Prostate gland (tissue), 2 donors: ENCODE data around the gene QSOX1. TPM values are rescaled to one million over a fixed set of nuclear protein-coding genes. Genes with fewer than 3 reads are reported as not detected.

Source experiments
- DNase-seq: peaks from one replicate; pipeline ENCODE4 v3.0.0-alpha.2; 2019; ENCODE audit warnings: low spot score
- H3K27ac ChIP-seq, 2 donors: fragments of 200-600 bp; sonication (generic); 2 replicates each; pipeline ENCODE4 v1.5.1; 2017 to 2019
- H3K27me3 ChIP-seq: fragments of 200-600 bp; sonication (generic); replicated peaks from 2 replicates; pipeline ENCODE4 v1.5.1; 2019; ENCODE audit not compliant: insufficient read depth
- H3K36me3 ChIP-seq, 2 donors: fragments of 200-600 bp; sonication (generic); 1 replicate in 1 of 2; 2 replicates in 1 of 2; pipeline versions ENCODE4 v1.5.1 to v1.8.1; 2017 to 2019
- H3K4me1 ChIP-seq: fragments of 200-600 bp; sonication (generic); replicated peaks from 2 replicates; pipeline ENCODE4 v1.5.1; 2019
- H3K4me3 ChIP-seq, 2 donors: fragments of 200-600 bp; sonication (generic); 2 replicates each; pipeline ENCODE4 v1.5.1; 2017 to 2019
- H3K9me3 ChIP-seq: fragments of 200-600 bp; sonication (generic); 2 replicates; pipeline ENCODE4 v1.5.1; 2017
- CTCF ChIP-seq, 4 experiments: fragments of 200-600 bp in 2 of 4; fragments of 450-650 bp in 2 of 4; sonication (generic) in 2 of 4; IDR thresholded peaks; 1 replicate in 3 of 4; 2 replicates in 1 of 4; pipeline ENCODE4 v1.5.1; 2016 to 2019; ENCODE audit warnings: antibody characterized with exemption in 4 of 4, mild to moderate bottlenecking in 2 of 4, moderate library complexity in 2 of 4
- POLR2A ChIP-seq: fragments of 450-650 bp; IDR thresholded peaks from one replicate; pipeline ENCODE4 v1.6.1; 2016; ENCODE audit warnings: antibody characterized with exemption, mild to moderate bottlenecking
- POLR2AphosphoS5 ChIP-seq: sonication (generic); formaldehyde crosslinking; IDR thresholded peaks from one replicate; pipeline ENCODE4 v1.6.1; 2017; ENCODE audit warnings: antibody characterized with exemption
- WGBS: methylation state at CpG from one replicate; pipeline ENCODE4 v1.1.5; 2018; 5-methylcytosine and 5-hydroxymethylcytosine counted together
- intact Hi-C: fragments of 100-400 bp; cut with DNase I; formaldehyde crosslinking; loops from one replicate; pipeline ENCODE4 v1.14.2; 2022
- total RNA-seq, 2 donors: library from RNA; depleted of rRNA; stranded (reverse); fragments of >200 nt; gene quantifications; one replicate each; pipeline ENCODE4 v1.1.0, GENCODE V29; 2016

The QSOX1 gene
- total RNA-seq, 2 donors from 2014 or later: 77.3 to 471 TPM

GRCh38 chr1:180237869-180238476 lies 83.3 kb downstream of the QSOX1 start:
- no peaks in the 10 kb centered on the region for H3K9me3 ChIP-seq
- no peak for TF ChIP-seq CTCF (IDR thresholded peaks at IDR 0.05)
- no peak for TF ChIP-seq POLR2A
- no peak for TF ChIP-seq POLR2AphosphoS5
- H3K27ac ChIP-seq: no peak overlapping the region
- peaks cover 47% of the 10 kb centered on the region for H3K27me3 ChIP-seq
- no peak overlapping the region for H3K4me3 ChIP-seq
- H3K4me1 ChIP-seq: no peaks in the 10 kb centered on the region
- 20% methylated on average over 7 of the region's 7 CpGs for WGBS
- H3K36me3 ChIP-seq: no peaks in the 10 kb centered on the region
- no peak for DNase-seq
- intact Hi-C loops: no loop called here

GRCh38 chr1:180238675-180239074 lies 84.0 kb downstream of the QSOX1 start:
- Histone ChIP-seq H3K36me3 (no peaks in the 10 kb centered on the region), H3K4me1 (no peaks in the 10 kb centered on the region), H3K27ac (no peak overlapping the region), H3K4me3 (no peak overlapping the region), H3K27me3 (peaks cover 40% of the 10 kb centered on the region), H3K9me3 (no peaks in the 10 kb centered on the region)
- intact Hi-C loops: no loop called here
- no peak for DNase-seq
- TF ChIP-seq CTCF (IDR thresholded peaks at IDR 0.05): no peak
- TF ChIP-seq POLR2AphosphoS5: no peak
- TF ChIP-seq POLR2A: no peak
- WGBS: 19% methylated on average over 7 of the region's 7 CpGs

GRCh38 chr1:180239145-180240096 lies 84.8 kb downstream of the QSOX1 start:
- Histone ChIP-seq H3K9me3 (no peaks in the 10 kb centered on the region), H3K36me3 (no peaks in the 10 kb centered on the region), H3K27ac (no peak overlapping the region), H3K27me3 (peaks cover 37% of the 10 kb centered on the region), H3K4me3 (no peak overlapping the region), H3K4me1 (no peaks in the 10 kb centered on the region)
- TF ChIP-seq POLR2AphosphoS5: no peak
- no peak for TF ChIP-seq CTCF (IDR thresholded peaks at IDR 0.05)
- no peak for TF ChIP-seq POLR2A
- 9% methylated on average over 10 of the region's 10 CpGs for WGBS
- no peak for DNase-seq
- intact Hi-C loops: no loop called here

- intact Hi-C loops: no loop called here
- H3K27me3 ChIP-seq: peaks cover 14% of the 10 kb centered on the region
- WGBS: 62% methylated on average over 8 of the region's 8 CpGs
- DNase-seq: no peak
- no peaks in the 10 kb centered on the region for H3K9me3 ChIP-seq
- no peaks in the 10 kb centered on the region for H3K36me3 ChIP-seq
- no peaks in the 10 kb centered on the region for H3K4me1 ChIP-seq
- no peak overlapping the region for H3K4me3 ChIP-seq
- no peak for TF ChIP-seq POLR2AphosphoS5
- TF ChIP-seq CTCF (IDR thresholded peaks at IDR 0.05): no peak
- no peak for TF ChIP-seq POLR2A
- no peak overlapping the region for H3K27ac ChIP-seq
Observed at GRCh38 chr1:180241716-180242544, 87.3 kb downstream of the QSOX1 start.
